ENCODE data around the gene CD44.

DNA sequence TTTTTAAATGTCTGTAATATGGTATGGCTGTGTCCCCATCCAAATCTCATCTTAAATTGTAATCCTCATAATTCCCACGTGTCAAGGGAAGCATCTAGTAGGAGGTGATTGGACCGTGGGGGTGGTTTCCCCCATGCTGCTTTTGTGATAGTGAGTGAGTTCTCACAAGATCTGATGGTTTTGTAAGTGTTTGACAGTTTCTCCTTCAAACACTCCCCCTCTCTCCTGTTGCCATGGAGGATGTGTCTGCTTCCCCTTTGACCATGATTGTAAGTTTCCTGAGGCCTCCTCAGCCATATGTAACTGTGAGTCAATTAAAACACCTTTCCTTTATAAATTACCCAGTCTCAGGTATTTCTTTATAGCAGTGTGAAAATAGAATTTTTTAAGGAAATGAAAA lies 31.1 kb upstream of the CD44 start:
- no peak for TF ChIP-seq EZH2phosphoT487 (conservative IDR thresholded peaks at IDR 0.05; ENCODE audit: low read length)
- TF ChIP-seq, protein P1, sequence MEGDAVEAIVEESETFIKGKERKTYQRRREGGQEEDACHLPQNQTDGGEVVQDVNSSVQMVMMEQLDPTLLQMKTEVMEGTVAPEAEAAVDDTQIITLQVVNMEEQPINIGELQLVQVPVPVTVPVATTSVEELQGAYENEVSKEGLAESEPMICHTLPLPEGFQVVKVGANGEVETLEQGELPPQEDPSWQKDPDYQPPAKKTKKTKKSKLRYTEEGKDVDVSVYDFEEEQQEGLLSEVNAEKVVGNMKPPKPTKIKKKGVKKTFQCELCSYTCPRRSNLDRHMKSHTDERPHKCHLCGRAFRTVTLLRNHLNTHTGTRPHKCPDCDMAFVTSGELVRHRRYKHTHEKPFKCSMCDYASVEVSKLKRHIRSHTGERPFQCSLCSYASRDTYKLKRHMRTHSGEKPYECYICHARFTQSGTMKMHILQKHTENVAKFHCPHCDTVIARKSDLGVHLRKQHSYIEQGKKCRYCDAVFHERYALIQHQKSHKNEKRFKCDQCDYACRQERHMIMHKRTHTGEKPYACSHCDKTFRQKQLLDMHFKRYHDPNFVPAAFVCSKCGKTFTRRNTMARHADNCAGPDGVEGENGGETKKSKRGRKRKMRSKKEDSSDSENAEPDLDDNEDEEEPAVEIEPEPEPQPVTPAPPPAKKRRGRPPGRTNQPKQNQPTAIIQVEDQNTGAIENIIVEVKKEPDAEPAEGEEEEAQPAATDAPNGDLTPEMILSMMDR (IDR thresholded peaks at IDR 0.05; ENCODE audit: insufficient read depth, low read length, poor library complexity, severe bottlenecking): no peak

Data from SU-DHL-6 (cell line).